Measurements from ENCODE around the gene USP15.

USP15 gene

DNA sequence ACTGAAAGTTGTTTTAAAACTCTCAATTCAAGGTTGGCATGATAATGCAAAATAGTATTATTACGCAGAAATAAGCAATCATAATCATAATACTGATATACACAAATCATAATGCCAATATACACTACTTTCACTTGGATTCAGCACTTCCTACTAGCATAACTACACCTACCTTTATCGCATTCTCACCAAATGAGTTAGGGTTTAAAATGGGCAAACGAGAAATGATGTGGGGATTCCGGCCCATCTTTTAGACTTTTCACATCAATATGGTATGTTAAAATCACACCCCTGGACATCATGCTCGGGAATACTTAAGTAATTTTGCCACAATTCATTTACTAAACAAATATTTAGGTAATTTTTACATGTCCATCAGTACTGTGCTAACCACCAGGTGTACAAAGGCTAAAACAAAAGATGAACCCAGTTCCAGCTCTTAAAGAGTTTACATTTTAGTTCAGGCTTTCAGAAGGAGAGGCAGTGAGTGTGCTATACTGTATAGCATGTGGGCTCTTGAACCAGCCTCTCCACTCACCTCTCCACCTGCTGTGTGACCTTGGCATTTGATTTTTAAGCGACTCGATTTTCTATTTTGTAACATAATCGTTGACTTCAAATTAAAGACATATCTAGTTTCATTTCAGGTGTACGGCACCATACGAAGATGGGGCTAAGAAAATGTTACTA is 1.1 kb upstream of the USP15 start:
- DNase-seq, result peak; percentile 61

DNA sequence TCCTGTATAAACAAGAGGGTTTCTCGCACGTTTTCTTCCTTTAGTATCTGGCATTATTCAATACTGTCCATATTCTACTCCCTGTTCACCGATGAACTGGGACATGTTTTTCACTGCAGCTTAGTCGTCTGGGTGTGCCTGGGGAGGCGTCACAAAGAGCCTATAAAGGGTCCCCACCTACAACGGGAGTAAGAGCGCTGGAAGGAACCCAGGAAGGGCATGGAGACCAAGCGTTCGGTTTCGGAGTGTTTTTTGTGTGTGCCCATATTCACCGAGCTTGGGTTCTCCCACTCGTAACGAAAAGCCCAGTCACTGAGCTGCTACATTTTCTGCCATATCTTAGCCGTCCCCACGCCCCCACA is 592 bp upstream of the USP15 start:
- DNase-seq, result no peak

GRCh38 chr12:62260733-62261683 is 804 bp downstream of the USP15 start:
- peak; percentile 98 for DNase-seq

DNA sequence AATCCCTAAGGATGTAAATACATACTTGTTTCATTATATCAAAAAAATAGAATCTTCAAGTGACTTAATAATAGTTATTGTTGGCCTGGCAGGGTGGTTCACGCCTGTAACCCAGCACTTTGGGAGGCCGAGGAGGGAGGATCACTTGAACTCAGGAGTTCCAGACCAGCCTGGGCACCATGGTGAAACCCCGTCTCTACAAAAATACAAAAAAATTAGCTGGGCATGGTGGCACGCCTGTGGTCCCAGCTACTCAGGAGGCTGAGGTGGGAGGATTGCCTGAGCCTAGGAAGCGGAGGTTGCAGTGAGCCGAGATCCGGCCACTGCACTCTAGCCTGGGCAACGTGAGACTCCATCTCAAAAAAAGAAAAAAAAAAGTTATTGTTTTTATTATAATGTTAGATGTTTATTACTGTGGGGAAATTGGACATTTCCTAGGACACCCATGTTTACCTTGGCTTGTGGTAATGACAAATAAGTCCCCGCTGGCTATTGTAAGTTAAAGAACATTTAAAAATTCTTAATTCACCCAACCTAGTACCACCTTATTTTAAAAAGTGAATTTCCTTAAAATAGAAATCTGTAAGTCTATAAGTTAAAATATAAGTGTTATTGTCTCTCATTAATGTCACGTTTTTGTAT is 1.8 kb downstream of the USP15 start:
- DNase-seq, result peak; percentile 23

GRCh38 chr12:62263232-62263631 is 3.0 kb downstream of the USP15 start:
- peak; percentile 17 for DNase-seq

DNA sequence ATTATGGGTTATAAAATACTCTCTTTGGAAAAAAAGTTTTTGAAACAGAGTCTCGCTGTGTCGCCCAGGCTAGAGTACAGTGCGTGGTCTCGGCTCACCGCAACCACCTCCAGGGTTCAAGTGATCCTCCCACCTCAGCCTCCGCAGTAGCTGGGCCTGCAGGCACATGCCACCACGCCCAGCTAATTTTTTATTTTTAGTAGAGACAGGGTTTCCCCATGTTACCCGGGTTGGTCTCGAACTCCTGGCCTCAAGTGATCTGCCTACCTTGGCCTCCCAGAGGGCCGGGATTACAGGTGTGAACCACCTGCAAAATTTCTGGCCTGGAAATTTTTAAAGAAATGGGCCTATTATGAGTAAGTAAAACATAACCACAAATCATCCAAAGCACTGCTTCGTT is 3.8 kb downstream of the USP15 start:
- DNase-seq, result no peak

- no peak for DNase-seq
Measured at GRCh38 chr12:62264706-62265105, 4.5 kb downstream of the USP15 start.

- DNase-seq, result no peak
Measured at GRCh38 chr12:62265511-62265910, 5.3 kb downstream of the USP15 start.

GRCh38 chr12:62267026-62267425 is 6.8 kb downstream of the USP15 start:
- DNase-seq, result no peak

GRCh38 chr12:62267480-62267879 is 7.3 kb downstream of the USP15 start:
- no peak for DNase-seq

- no peak for DNase-seq
Measured at GRCh38 chr12:62268956-62269355, 8.8 kb downstream of the USP15 start.

DNA sequence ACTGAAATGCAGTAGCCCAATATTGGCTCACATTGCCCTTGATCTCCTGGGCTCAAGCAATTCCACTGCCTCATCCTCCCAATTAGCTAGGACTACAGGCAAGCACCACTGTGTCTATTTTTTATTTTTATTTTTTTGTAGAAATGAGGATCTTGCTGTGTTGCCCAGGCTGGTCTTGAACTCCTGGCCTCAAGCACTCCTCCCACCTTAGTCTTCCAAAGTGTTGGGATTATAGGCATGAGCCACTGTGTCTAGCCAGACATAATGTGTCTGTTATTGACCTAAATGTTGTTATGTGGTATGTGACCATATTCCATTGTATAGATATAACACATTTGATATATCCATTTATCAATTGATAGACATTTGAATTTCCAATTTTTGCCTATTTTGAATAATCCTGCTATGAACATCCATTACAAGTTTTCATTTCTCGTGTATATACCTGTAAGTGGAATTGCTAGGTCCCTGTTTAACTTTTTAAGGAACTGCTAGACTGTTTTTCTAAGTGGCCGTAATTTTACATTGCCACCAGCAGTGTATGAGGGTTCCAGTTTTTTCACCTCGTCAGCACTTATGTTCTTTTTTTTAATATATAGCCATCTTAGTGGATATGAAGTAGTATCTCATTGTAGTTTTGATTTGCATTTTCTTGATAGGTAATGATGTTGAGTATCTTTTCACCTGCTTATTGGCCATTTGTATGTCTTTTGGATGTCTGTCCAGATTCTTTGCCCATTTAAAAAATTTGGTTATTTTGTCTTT is 9.4 kb downstream of the USP15 start:
- no peak for DNase-seq

DNA sequence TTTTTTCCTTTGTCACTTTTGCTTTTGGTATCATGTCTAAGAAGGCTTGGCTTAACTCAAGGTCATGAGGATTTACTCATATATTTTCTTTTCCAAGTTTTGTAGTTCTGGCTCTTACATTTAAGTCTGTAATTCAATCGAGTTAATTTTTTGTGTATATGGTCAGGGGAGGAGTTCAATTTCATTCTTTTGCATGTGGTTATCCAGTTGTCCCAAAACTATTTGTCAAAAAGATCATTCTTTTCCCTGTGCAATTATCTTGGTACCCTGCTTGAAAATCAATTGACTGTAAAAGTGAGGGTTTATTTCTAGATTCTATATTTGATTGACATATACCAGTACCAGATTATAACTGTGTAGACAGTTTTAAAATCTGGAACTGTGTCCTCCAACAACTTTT is 10.2 kb downstream of the USP15 start:
- no peak for DNase-seq

DNA sequence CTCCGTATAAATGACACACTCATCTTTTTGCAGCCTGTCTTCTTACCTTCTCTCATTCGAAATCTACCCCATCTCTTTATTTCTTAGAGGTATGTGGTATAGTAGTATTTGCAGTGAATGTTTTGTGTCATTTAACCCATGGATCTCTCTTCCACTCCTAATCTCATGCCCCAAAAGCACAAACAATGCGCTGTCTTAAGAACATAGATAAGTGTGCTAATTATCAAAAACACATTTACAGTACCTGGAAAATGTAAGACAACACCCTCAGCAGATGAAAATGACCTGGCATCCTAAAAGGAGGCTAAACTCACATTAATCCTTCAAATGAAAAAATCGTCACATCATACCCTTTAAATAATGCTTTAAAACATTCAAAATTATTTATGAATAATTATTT is 10.7 kb downstream of the USP15 start:
- no peak for DNase-seq

GRCh38 chr12:62272936-62273552 is 12.8 kb downstream of the USP15 start:
- no peak for DNase-seq

DNA sequence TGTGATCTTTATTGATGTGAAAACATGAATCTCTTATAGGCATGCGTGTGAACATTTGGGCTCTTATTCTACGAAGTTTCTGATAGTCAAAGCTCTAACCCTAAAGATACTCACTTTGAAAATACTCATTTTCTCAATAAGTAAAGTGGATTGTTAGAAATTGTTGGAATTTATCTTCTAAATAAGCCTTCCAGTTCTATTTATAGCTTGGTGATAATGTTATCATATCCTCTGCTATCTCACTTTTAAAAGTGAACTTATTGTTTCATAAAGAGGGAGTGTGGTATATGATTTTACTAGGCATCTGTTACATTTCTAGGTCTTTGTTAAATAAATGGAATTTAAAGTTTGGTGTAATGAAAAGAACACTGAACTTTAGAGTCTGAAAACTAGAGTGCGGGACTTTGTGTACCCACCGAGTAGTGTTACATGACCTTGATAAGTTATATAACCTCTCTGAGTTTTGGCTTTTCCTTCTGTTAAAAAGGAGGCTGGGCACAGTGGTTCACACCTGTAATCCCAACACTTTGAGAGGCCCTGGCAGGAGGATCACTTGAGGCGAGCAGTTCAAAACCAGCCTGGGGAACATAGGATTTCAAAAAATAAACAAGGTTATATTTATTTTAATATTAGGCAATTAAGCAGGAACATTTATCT is 13.6 kb downstream of the USP15 start:
- DNase-seq, result no peak

GRCh38 chr12:62278022-62278421 is 17.8 kb downstream of the USP15 start:
- DNase-seq, result no peak

DNA sequence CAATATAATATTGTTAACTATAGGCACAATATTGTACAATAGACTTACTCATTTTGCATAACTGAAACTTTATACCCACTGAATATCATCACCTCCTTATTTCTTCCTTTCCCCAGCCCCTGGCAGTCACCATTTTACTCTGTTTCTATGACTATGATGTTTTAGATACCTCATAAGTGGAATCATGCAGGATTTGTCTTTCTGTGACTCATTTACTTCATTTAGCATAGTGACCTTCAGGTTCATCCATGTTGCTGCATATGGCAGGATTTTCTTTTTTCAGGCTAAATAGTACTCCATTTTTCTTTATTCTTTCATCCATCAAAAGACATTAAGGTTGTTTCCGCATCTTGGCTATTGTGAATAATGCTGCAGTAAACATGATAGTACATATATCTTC is 18.9 kb downstream of the USP15 start:
- DNase-seq, result no peak

DNA sequence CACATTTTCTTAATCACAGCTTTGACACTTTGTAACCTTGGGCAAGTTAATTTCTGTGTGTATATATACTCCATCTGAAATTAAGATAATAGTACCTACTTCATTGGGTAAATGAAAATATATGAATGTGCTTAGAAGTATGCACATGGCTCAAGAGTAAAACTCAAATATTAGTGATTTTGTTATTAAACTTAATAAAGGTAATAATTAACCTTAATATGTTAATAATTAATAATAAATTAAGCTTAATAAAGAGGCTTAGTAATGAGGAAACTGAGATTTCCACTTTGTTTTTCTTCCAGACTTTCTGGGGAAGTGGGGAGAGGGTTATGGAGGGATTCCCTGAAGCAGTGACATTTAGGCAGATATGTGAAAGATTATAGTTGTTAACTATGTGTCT is 19.8 kb downstream of the USP15 start:
- no peak for DNase-seq

DNA sequence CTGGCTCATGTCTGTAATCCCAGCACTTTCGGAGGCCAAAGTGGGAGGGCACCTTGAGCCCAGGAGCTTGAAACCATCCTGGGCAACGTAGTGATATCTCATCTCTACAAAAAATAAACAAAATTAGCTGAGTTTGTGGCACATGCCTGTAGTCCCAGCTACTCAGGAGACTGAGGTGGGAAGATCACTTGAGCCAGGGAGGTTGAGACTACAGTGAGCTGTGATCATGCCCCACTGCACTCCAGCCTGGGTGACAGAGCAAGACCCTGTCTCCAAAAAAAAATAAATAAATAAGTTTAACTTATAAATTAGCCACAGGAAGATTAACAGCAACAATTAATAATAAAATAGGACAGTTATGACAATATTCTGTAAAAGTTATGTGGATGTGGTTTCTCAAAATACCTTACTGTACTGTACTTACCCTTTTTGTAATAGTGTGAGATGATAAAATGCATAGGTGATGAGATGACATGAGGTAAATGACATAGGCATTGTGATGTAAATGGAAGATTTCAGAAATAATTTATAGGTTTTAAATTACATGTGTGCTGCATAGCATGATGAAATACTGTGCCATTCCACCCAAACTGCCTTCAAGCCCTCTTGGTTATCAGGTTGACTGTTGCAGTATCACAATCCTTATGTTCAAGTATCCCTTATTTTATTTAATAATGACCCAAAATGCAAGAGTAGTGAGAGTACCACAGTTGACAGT is 22.0 kb downstream of the USP15 start:
- DNase-seq, result no peak

DNA sequence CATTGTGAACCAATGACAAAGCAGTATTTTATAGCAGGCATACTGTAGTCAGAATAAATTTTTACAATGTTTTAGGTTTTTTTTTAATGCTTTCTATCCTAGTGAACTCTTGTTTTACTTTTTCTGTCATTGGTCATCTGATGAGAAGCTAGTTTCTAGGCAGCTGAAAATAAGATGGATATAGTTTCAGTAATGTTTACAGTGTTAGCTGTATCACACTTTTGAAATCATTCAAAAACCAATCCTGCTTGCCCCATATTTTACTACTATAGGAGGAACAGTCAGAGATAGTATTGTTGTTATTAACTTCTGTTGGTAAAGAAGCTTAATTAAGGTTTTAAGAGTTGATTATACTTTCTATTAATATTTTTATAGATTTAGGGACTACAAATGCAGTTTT is 24.5 kb downstream of the USP15 start:
- DNase-seq, result no peak

Measured in hematopoietic multipotent progenitor cell treated with erythropoietin and hydrocortisone succinate and interleukin-3 and kit ligand, for 6 days (in vitro differentiated cells).